A549 (cell line): Measurements from ENCODE around the gene FRZB.

Experiments
- BHLHE40 ChIP-seq: IDR thresholded peaks from 2 replicates; pipeline ENCODE4 v1.6.1; 2012; ENCODE audit warnings: low read depth, low read length, inconsistent platforms
- CHD2 ChIP-seq: fragments of 150-350 bp; IDR thresholded peaks from 2 replicates; pipeline ENCODE4 v1.6.1; 2014; ENCODE audit warnings: low read length; ENCODE audit not compliant: partially characterized antibody
- CTCF ChIP-seq: fragments of >200 bp; sonication (Bioruptor Twin); formaldehyde crosslinking; IDR thresholded peaks from 3 replicates; pipeline ENCODE4 v1.5.1; 2016
- ESRRA ChIP-seq: fragments of 150-350 bp; IDR thresholded peaks from 2 replicates; pipeline ENCODE4 v1.6.1; 2014; ENCODE audit warnings: mild to moderate bottlenecking, low read length, borderline replicate concordance
- FOSL2 ChIP-seq, 2 experiments: fragments of 450-650 bp in 1 of 2; fragments of >200 bp in 1 of 2; sonication (Bioruptor Twin) in 1 of 2; formaldehyde crosslinking; IDR thresholded peaks; 2 replicates each; pipeline versions ENCODE4 v1.5.0 to v1.6.1; 2016 to 2020; ENCODE audit warnings: mild to moderate bottlenecking in 1 of 2, moderate library complexity in 1 of 2
- MAX ChIP-seq: IDR thresholded peaks from 2 replicates; pipeline ENCODE4 v1.6.1; 2012
- POLR2A ChIP-seq: IDR thresholded peaks from 2 replicates; pipeline ENCODE4 v1.6.1; 2012; ENCODE audit warnings: mild to moderate bottlenecking, low read length

GRCh38 chr2:182897137-182897536 lies 30.7 kb upstream of the FRZB start:
- TF ChIP-seq CHD2 = no peak
- no peak for TF ChIP-seq CTCF
- TF ChIP-seq POLR2A = no peak
- TF ChIP-seq FOSL2 (IDR thresholded peaks at IDR 0.05) = no peak
- TF ChIP-seq FOSL2 (CRISPR knock-in tag; IDR thresholded peaks at IDR 0.05) = no peak
- TF ChIP-seq BHLHE40 = no peak
- TF ChIP-seq MAX = no peak
- no peak for TF ChIP-seq ESRRA
